WI38 (cell line): ENCODE measurements around the gene NPAS1.

ENCODE experiments used
- H3K4me3 ChIP-seq: 2 replicates; pipeline ENCODE4 v1.5.1; 2011; ENCODE audit warnings: low read depth, mild to moderate bottlenecking, control low read depth, low read length
- CTCF ChIP-seq: IDR thresholded peaks from 2 replicates; pipeline ENCODE4 v1.5.1; 2012; ENCODE audit warnings: low read depth, mild to moderate bottlenecking, control low read depth, low read length

Gene NPAS1

GRCh38 chr19:46976845-46977320 is 42.8 kb upstream of the NPAS1 start:
- H3K4me3 ChIP-seq = no peak overlapping the region
- no peak for TF ChIP-seq CTCF

GRCh38 chr19:46977548-46977947 is 42.1 kb upstream of the NPAS1 start:
- no peak for TF ChIP-seq CTCF

GRCh38 chr19:46978171-46978869 is 41.3 kb upstream of the NPAS1 start:
- TF ChIP-seq CTCF = no peak
- H3K4me3 ChIP-seq = no peak overlapping the region

More at GRCh38 chr19:46977548-46977947, 42.1 kb upstream of the NPAS1 start:
- H3K4me3 ChIP-seq = no peak overlapping the region

DNA sequence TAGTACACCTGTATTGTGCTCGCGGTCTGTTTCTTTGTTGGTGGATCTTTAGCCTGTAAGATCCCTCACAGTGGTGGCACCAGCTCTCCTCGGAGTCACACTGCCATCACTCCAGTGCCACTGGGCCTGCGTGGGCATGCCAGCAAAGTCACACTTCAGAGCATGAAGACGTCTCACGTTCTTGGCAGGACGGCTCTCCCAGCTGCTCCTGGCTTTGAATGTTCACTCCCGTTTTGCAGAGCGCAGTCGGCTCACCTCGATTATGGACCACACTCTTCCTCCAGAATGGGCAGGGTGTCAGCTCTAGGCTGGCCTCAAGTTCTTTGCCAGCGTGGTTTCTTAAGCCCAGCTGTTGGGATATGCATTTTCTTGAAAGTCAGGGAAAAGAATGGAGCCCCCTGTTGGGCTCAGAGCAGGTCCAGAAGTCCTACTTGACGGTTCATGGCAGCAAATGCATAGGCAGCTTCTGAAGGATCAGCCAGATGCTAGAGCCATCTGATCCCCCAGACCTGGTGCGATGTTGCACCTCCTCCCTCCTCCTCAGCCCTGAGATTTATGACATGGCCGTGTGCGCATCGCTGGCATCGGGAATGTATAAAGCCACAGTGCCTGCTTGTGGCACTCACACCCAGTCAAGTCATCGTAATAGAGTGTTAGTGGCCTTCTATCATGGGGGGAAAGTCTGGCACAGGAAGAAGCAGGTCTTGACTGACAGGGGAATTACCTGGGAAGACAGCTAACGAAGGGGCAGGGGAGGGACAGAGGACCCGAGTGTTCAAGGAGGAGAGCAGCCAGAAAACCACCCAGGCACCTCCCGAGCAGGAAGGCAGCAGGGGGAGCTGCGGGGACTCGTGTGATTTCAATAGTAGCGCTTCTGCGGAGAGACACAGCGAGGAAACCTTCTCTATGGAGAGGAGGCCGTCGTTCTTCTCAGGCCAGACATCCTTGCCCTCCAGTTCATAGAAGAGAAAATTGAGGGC is 40.2 kb upstream of the NPAS1 start:
- TF ChIP-seq CTCF = no peak
- no peak overlapping the region for H3K4me3 ChIP-seq

GRCh38 chr19:46980761-46981160 is 38.9 kb upstream of the NPAS1 start:
- no peak overlapping the region for H3K4me3 ChIP-seq
- no peak for TF ChIP-seq CTCF

- TF ChIP-seq CTCF = no peak
- H3K4me3 ChIP-seq = no peak overlapping the region
These were observed 38.2 kb upstream of the NPAS1 start for GRCh38 chr19:46981286-46981945.

GRCh38 chr19:46983097-46983496 is 36.5 kb upstream of the NPAS1 start:
- no peak for TF ChIP-seq CTCF
- H3K4me3 ChIP-seq = no peak overlapping the region
